HL-60 (cell line): ENCODE measurements around the gene COG2.
"Not testable (repeated sequence)": the region's sequence is repeated elsewhere in the genome, so short reads cannot be mapped to it uniquely, and the experiment has no call there.

Experiments
- DNase-seq, 2 experiments: peaks; one replicate each; pipeline ENCODE4 v3.0.0-alpha.2; 2010 to 2020; ENCODE audit warnings: low read depth in 1 of 2, low spot score in 1 of 2
- H3K27ac ChIP-seq: fragments of 250-450 bp; sonication (Bioruptor Pico); replicated peaks from 2 replicates; pipeline ENCODE4 v1.5.1; 2020; ENCODE audit warnings: mild to moderate bottlenecking, moderate library complexity
- H3K27me3 ChIP-seq: fragments of 250-450 bp; sonication (Bioruptor Pico); 2 replicates; pipeline ENCODE4 v1.5.1; 2021; ENCODE audit warnings: mild to moderate bottlenecking, moderate library complexity; ENCODE audit not compliant: insufficient read depth, poor library complexity, severe bottlenecking
- H3K4me3 ChIP-seq: replicated peaks from 2 replicates; pipeline ENCODE4 v1.5.1; 2011; ENCODE audit warnings: mild to moderate bottlenecking, control low read depth, low read length; ENCODE audit not compliant: insufficient read depth
- CTCF ChIP-seq: IDR thresholded peaks from one replicate; pipeline ENCODE4 v1.5.1; 2011; ENCODE audit warnings: low read length, control low read depth, inconsistent platforms; ENCODE audit not compliant: insufficient read depth
- GABPA ChIP-seq: IDR thresholded peaks from 2 replicates; pipeline ENCODE4 v1.6.1; 2012; ENCODE audit warnings: low read depth
- POLR2AphosphoS5 ChIP-seq: IDR thresholded peaks from 2 replicates; pipeline ENCODE4 v1.6.1; 2012; ENCODE audit warnings: low read depth
- REST ChIP-seq: IDR thresholded peaks from 2 replicates; pipeline ENCODE4 v1.6.1; 2012; ENCODE audit warnings: low read depth; ENCODE audit not compliant: insufficient replicate concordance
- SPI1 ChIP-seq: IDR thresholded peaks from 2 replicates; pipeline ENCODE4 v1.6.1; 2012; ENCODE audit warnings: low read depth, mild to moderate bottlenecking, borderline replicate concordance

Gene COG2

GRCh38 chr1:230717251-230717650 lies 75.0 kb downstream of the COG2 start:
- H3K4me3 ChIP-seq, result no peak overlapping the region
- DNase-seq, result no peak
- H3K27me3 ChIP-seq, result no peaks in the 10 kb centered on the region
- TF ChIP-seq POLR2AphosphoS5, result no peak
- TF ChIP-seq GABPA, result no peak
- TF ChIP-seq CTCF, result no peak
- TF ChIP-seq SPI1, result no peak
- no peak for TF ChIP-seq REST
- no peak overlapping the region for H3K27ac ChIP-seq

GRCh38 chr1:230721849-230722522 lies 79.7 kb downstream of the COG2 start:
- not testable (repeated sequence) for DNase-seq, H3K27me3 ChIP-seq, H3K4me3 ChIP-seq, H3K27ac ChIP-seq

GRCh38 chr1:230725256-230726012 lies 83.2 kb downstream of the COG2 start:
- no peak overlapping the region for H3K4me3 ChIP-seq
- no peak for DNase-seq

More at GRCh38 chr1:230725256-230726012, 83.2 kb downstream of the COG2 start:
- TF ChIP-seq SPI1 (no peak), POLR2AphosphoS5 (no peak), GABPA (no peak), REST (no peak), CTCF (no peak)
- no peaks in the 10 kb centered on the region for H3K27me3 ChIP-seq
- H3K27ac ChIP-seq, result no peak overlapping the region
